Kidney (tissue), 14 donors: ENCODE results near the gene KLHL18. TPM values are rescaled to one million over a fixed set of nuclear protein-coding genes. Genes with fewer than 3 reads are reported as not detected.

ENCODE experiments used
- DNase-seq, 5 donors: peaks; one replicate each; pipeline ENCODE4 v3.0.0-alpha.2; 2013 to 2020
- FAIRE-seq: peaks from 2 replicates; lab custom pipeline; 2012; peaks lifted over from hg19 to GRCh38; lab: Jason Lieb, UNC
- H3K27ac ChIP-seq, 2 donors: one replicate each; pipeline ENCODE4 v1.7.0; 2013; ENCODE audit warnings: low read depth in 2 of 2, low read length in 2 of 2, inconsistent platforms in 1 of 2
- H3K27me3 ChIP-seq: one replicate; pipeline ENCODE4 v1.7.1; 2013; ENCODE audit warnings: low read length, inconsistent platforms; ENCODE audit not compliant: control insufficient read depth, insufficient read depth
- H3K36me3 ChIP-seq, 3 donors: one replicate each; pipeline versions ENCODE4 v1.7.0 to v1.7.1; 2013; ENCODE audit warnings: low read length in 3 of 3, control low read depth in 1 of 3, inconsistent platforms in 1 of 3; ENCODE audit not compliant: insufficient read depth in 3 of 3, control insufficient read depth in 2 of 3
- H3K4me1 ChIP-seq, 3 donors: one replicate each; pipeline versions ENCODE4 v1.7.0 to v1.7.1; 2013; ENCODE audit warnings: low read length in 3 of 3, inconsistent platforms in 1 of 3, low read depth in 1 of 3; ENCODE audit not compliant: control insufficient read depth in 2 of 3, insufficient read depth in 2 of 3
- H3K4me3 ChIP-seq, 3 donors: one replicate each; pipeline versions ENCODE4 v1.7.0 to v1.8.1; 2013; ENCODE audit warnings: low read length in 3 of 3, control low read depth in 1 of 3, inconsistent platforms in 1 of 3
- H3K9ac ChIP-seq, 3 donors: one replicate each; pipeline versions ENCODE4 v1.7.0 to v1.7.1; 2013; ENCODE audit warnings: low read length in 3 of 3, control low read depth in 1 of 3, inconsistent platforms in 1 of 3
- H3K9me3 ChIP-seq, 3 donors: one replicate each; pipeline versions ENCODE4 v1.7.0 to v1.7.1; 2013; ENCODE audit warnings: low read length in 3 of 3, control low read depth in 1 of 3, inconsistent platforms in 1 of 3; ENCODE audit not compliant: control insufficient read depth in 2 of 3, insufficient read depth in 1 of 3
- CTCF ChIP-seq: IDR thresholded peaks from 3 replicates; pipeline ENCODE4 v1.5.1; 2012; ENCODE audit warnings: mild to moderate bottlenecking, moderate library complexity, borderline replicate concordance; ENCODE audit not compliant: insufficient read depth; ENCODE audit errors: extremely low read depth
- intact Hi-C: fragments of 100-400 bp; cut with DNase I; formaldehyde crosslinking; loops from one replicate; pipeline ENCODE4 v1.11.1; 2022
- polyA plus RNA-seq: library from polyadenylated mRNA; stranded (reverse); fragments of 350-450 nt; fragmentation: Illumina TruSeq; extraction: RNeasy Lipid Tissue Mini Kit (QIAGEN cat#74804); gene quantifications from one replicate; pipeline ENCODE4 v1.2.3, GENCODE V29; 2014; ENCODE audit warnings: low read depth, low replicate concordance; ENCODE audit not compliant: insufficient read depth
- total RNA-seq: library from RNA; stranded (reverse); fragmentation: NEBNext Ultra II Directional; extraction: Animal tissue kit (Norgen Biotek cat#: 25700); gene quantifications from one replicate; pipeline ENCODE4 v1.2.1, GENCODE V29; 2021
- donor health status: control.
- donor health status: control.
- donor health status: control.
- donor health status: control.
- donor health status: control.
- donor health status: DM: yes; HTN: yes; CAD: no.
- donor health status: Normal renal cell carcinoma (clear cell type).

The KLHL18 gene
- total and polyA plus RNA-seq, 2 donors from 2014 or later: 10.6 to 31.1 TPM

GRCh38 chr3:47243419-47244147 lies 39.2 kb upstream of the KLHL18 start:
- FAIRE-seq (no peak), DNase-seq (no peak)
- H3K4me3 ChIP-seq: no peak overlapping the region
- H3K27me3 ChIP-seq: no peaks in the 10 kb centered on the region
- no peak overlapping the region for H3K9ac ChIP-seq
- H3K27ac ChIP-seq: no peak overlapping the region
- no peaks in the 10 kb centered on the region for H3K36me3 ChIP-seq
- H3K9me3 ChIP-seq: no peaks in the 10 kb centered on the region
- intact Hi-C loops: no loop called here
- no peak for TF ChIP-seq CTCF
- H3K4me1 ChIP-seq: peaks cover 0 to 8% (median 0%) of the 10 kb centered on the region in 3 donors

- FAIRE-seq: no peak
These were observed 38.1 kb upstream of the KLHL18 start for GRCh38 chr3:47244531-47245100.

GRCh38 chr3:47245271-47245670 lies 37.5 kb upstream of the KLHL18 start:
- H3K9me3 ChIP-seq: no peaks in the 10 kb centered on the region
- intact Hi-C loops: no loop called here
- H3K9ac ChIP-seq: no peak overlapping the region
- no peak overlapping the region for H3K4me3 ChIP-seq
- no peak overlapping the region for H3K27ac ChIP-seq
- no peak for FAIRE-seq
- DNase-seq: peak in 1 of 5 donors; percentile 0
- H3K27me3 ChIP-seq: no peaks in the 10 kb centered on the region
- no peaks in the 10 kb centered on the region for H3K36me3 ChIP-seq
- H3K4me1 ChIP-seq: peaks cover 0 to 8% (median 0%) of the 10 kb centered on the region in 3 donors
- TF ChIP-seq CTCF: no peak

More at GRCh38 chr3:47244531-47245100, 38.1 kb upstream of the KLHL18 start:
- Histone ChIP-seq H3K36me3 (no peaks in the 10 kb centered on the region), H3K4me1 (peaks cover 0 to 8% (median 0%) of the 10 kb centered on the region in 3 donors), H3K9ac (no peak overlapping the region), H3K27ac (no peak overlapping the region), H3K27me3 (no peaks in the 10 kb centered on the region), H3K4me3 (no peak overlapping the region), H3K9me3 (no peaks in the 10 kb centered on the region)
- intact Hi-C loops: no loop called here
- no peak for TF ChIP-seq CTCF
- peak in 1 of 5 donors; percentile 47 for DNase-seq
